ENCODE measurements around the gene IGSF6. TPM values are rescaled to one million over a fixed set of nuclear protein-coding genes. Genes with fewer than 3 reads are reported as not detected.
"Not testable (repeated sequence)": the region's sequence is repeated elsewhere in the genome, so short reads cannot be mapped to it uniquely, and the experiment has no call there.

The IGSF6 gene
- total RNA-seq, 2 donors from 2014 or later, result not detected

DNA sequence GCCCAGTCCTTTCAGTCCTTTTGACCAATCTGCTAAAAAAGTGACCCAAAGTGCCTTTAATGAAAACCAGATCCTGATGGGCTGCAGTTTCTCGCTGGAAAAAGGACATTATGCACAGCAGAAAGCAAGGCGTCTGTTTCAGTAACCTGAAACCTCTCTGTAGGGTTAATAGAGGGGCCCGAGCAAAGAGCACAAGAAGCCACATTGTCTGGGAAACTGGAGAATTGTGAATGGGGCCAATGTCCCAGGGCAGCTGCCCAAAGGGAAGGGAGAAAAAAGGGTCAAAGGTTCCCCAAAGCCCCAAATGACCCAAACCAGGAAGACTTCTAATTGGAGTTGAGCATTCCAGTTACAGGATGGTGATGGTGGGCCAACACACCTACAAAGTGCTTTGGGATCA, 14.4 kb upstream of the IGSF6 start:
- H3K36me3 Mint-ChIP-seq, result no peaks in the 10 kb centered on the region
- H3K9me3 Mint-ChIP-seq, result no peaks in the 10 kb centered on the region
- H3K27me3 Mint-ChIP-seq, result peaks cover 9 to 14% of the 10 kb centered on the region in 2 donors
- ATAC-seq (no peak), DNase-seq (ENCODE audit: low spot score) (no peak)
- H3K27ac Mint-ChIP-seq, result no peak overlapping the region
- H3K4me1 Mint-ChIP-seq (ENCODE audit: low read depth in 2 of 2), result peaks cover 0 to 3% of the 10 kb centered on the region in 2 donors
- H3K4me3 Mint-ChIP-seq, result no peak overlapping the region

GRCh38 chr16:21664801-21665492, 12.5 kb upstream of the IGSF6 start:
- peaks cover 0 to 5% of the 10 kb centered on the region in 2 donors for H3K27me3 Mint-ChIP-seq
- no peak for ATAC-seq
- no peaks in the 10 kb centered on the region for H3K36me3 Mint-ChIP-seq
- DNase-seq (ENCODE audit: low spot score), result no peak
- H3K4me3 Mint-ChIP-seq, result no peak overlapping the region
- H3K4me1 Mint-ChIP-seq (ENCODE audit: low read depth in 2 of 2), result peaks cover 6% of the 10 kb centered on the region in 2 donors
- no peak overlapping the region for H3K27ac Mint-ChIP-seq
- no peaks in the 10 kb centered on the region for H3K9me3 Mint-ChIP-seq

DNA sequence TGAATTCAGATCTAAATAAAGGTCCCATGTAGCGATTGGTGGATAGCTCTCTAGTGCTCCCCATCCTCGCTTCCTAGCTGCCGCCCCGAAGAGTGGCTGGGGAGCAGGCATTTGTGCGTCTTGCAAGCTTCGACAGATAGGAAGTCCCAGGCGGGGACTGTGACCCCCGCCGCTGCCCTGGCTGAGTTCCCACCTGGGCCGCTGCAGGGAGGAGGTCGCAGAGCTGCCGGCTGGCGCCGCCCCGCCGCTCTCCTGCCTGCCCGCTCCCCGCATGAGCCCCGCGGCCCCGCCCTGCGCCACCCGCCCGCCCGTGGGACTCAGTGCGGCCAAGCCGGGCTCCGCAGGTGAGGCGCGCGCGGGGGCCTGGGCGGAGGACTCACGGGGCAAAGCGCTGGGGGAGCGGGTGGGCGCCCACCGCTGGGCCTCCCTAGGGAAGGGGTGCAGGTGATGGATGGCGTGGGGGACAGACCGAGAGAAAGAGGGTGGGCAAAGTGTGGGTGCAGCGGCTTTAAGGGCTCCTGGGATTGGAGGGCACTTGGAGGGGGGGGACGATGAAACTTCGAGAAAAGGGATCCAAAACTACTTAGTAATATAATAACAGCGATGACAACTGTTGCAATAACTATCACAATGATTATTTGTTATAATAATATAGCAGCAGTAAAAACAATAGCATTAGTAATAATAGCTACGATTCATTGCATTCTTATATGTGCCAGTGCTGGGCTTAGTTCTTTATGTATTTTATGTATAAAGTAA, 11.7 kb upstream of the IGSF6 start, which contains the start of gene OTOA:
Gene OTOA (plus strand): TSS at position 80 of the 759 bp plus-strand sequence. CDS start 14,547 bp downstream, outside the sequence.
- Mint-ChIP-seq H3K4me3 (no peak within 1 kb of the TSS), H3K27ac (no peak within 1 kb of the TSS), H3K27me3 (peaks cover 0 to 5% of the 10 kb centered on the region in 2 donors), H3K36me3 (no peaks in the 10 kb centered on the region), H3K9me3 (no peaks in the 10 kb centered on the region), H3K4me1 (ENCODE audit: low read depth in 2 of 2) (peaks cover 6% of the 10 kb centered on the region in 2 donors)
- DNase-seq (ENCODE audit: low spot score), result no peak
- peak; percentile 32 to 41 for ATAC-seq

DNA sequence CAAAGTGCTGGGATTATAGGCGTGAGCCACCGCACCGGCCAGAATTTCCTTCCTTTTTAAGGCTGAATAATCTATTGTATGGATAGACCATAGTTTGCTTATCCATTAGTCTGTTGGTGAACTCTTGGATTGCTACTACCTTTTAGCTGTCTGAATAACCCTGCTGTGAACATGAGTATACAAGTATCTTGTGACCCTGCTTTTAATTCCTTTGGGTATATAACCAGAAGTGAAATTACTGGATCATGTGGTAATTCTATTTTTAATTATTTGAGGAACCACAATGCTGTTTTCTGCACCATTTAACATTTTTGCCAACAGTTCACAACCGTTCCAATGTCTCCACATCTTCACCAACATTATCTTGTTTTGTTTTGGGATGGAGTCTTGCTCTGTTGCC, 6.7 kb upstream of the IGSF6 start:
- H3K27me3 Mint-ChIP-seq, result peaks cover 0 to 3% of the 10 kb centered on the region in 2 donors
- H3K36me3 Mint-ChIP-seq, result peaks cover 6% of the 10 kb centered on the region
- ATAC-seq (no peak), DNase-seq (ENCODE audit: low spot score) (no peak)
- H3K4me1 Mint-ChIP-seq (ENCODE audit: low read depth in 2 of 2), result peaks cover 26 to 28% of the 10 kb centered on the region in 2 donors
- H3K27ac Mint-ChIP-seq, result no peak overlapping the region
- no peak overlapping the region for H3K4me3 Mint-ChIP-seq
- H3K9me3 Mint-ChIP-seq, result no peaks in the 10 kb centered on the region

DNA sequence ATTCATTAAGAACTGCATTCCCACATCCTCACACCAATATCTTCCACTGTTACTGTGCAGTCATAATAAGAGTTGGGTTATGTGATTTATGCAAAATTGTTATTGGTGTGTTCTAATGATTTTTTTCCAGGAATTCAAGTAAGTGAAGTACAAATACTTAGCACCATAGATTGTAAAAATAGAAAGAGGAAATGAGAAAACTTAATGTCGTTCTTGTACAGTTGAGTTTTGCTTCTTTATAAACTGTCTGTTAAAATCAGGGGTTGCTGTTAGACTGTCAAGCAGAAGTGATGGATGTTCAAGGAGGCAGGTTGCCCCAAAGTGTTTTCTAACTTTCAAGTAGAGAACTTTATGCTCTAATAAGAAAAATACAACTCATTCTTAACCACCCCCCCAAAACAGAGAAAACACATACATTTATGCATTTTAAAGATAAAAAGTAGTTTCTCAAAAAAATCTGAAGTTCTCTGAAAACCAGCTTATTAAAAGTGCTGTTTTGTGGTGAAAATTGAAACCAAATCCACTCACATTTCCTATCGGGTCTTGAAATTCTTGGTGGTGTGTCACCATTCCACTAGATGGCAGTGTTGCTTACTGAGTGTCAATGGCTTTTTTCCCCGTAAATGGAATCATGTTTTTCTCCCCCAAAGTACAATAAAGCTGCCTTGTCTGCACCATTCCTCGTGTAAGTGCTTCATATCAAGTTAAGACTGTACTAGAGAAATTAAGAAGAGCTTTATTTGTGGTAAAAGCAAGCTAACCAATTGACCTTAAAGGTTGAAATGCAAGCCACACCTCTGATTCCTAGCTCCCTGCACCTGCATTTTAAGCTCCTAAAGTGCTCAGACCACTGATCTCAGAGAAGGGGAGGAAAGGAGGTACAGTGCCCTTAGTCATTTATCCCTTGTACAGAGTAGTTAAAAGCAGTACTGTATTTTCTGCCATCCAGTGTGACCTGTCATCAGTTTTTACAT, 4.7 kb upstream of the IGSF6 start:
- ATAC-seq (no peak), DNase-seq (ENCODE audit: low spot score) (peak; percentile 73)
- peaks cover 6% of the 10 kb centered on the region for H3K36me3 Mint-ChIP-seq
- no peak overlapping the region for H3K27ac Mint-ChIP-seq
- H3K4me3 Mint-ChIP-seq, result peak overlapping the region; percentile 55
- H3K9me3 Mint-ChIP-seq, result no peaks in the 10 kb centered on the region
- H3K4me1 Mint-ChIP-seq (ENCODE audit: low read depth in 2 of 2), result peaks cover 22 to 28% of the 10 kb centered on the region in 2 donors
- no peaks in the 10 kb centered on the region for H3K27me3 Mint-ChIP-seq

- Mint-ChIP-seq H3K4me3 (no peak overlapping the region), H3K36me3 (peaks cover 6% of the 10 kb centered on the region), H3K27me3 (no peaks in the 10 kb centered on the region), H3K9me3 (no peaks in the 10 kb centered on the region), H3K4me1 (ENCODE audit: low read depth in 2 of 2) (peaks cover 22 to 25% of the 10 kb centered on the region in 2 donors), H3K27ac (peak overlapping the region in 1 of 2 donors; percentile 3)
- DNase-seq (ENCODE audit: low spot score), result no peak
- no peak for ATAC-seq
These were observed 2.5 kb upstream of the IGSF6 start for GRCh38 chr16:21654881-21655280.

DNA sequence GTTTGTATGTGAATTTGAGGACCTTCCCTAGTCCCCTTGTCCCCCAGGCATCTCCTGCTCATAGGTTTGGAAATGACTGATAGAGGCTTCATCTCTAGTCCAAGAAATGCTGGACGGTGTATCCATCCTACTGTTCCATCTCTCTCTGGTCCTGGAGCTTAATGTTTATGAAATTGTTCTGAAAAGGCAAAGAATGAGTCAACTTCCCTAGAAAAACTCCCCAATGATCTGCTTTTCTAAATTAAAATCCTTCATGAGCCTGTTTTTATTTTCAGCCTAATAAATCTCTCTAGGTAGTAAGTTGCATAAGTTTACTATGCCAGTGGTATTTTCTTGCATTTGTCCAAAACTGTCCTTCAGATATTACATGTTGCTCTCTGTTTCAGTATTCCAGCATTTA, 2.1 kb upstream of the IGSF6 start:
- H3K9me3 Mint-ChIP-seq, result no peaks in the 10 kb centered on the region
- peak overlapping the region in 1 of 2 donors; percentile 3 for H3K27ac Mint-ChIP-seq
- H3K36me3 Mint-ChIP-seq, result peaks cover 6% of the 10 kb centered on the region
- DNase-seq (ENCODE audit: low spot score) (no peak), ATAC-seq (no peak)
- H3K27me3 Mint-ChIP-seq, result no peaks in the 10 kb centered on the region
- no peak overlapping the region for H3K4me3 Mint-ChIP-seq
- peaks cover 22 to 25% of the 10 kb centered on the region in 2 donors for H3K4me1 Mint-ChIP-seq (ENCODE audit: low read depth in 2 of 2)

GRCh38 chr16:21653571-21653970, 1.2 kb upstream of the IGSF6 start:
- Mint-ChIP-seq H3K4me3 (no peak overlapping the region), H3K27me3 (no peaks in the 10 kb centered on the region), H3K4me1 (ENCODE audit: low read depth in 2 of 2) (peaks cover 22 to 25% of the 10 kb centered on the region in 2 donors), H3K9me3 (no peaks in the 10 kb centered on the region), H3K36me3 (peaks cover 6% of the 10 kb centered on the region), H3K27ac (no peak overlapping the region)
- ATAC-seq, result no peak
- no peak for DNase-seq (ENCODE audit: low spot score)

DNA sequence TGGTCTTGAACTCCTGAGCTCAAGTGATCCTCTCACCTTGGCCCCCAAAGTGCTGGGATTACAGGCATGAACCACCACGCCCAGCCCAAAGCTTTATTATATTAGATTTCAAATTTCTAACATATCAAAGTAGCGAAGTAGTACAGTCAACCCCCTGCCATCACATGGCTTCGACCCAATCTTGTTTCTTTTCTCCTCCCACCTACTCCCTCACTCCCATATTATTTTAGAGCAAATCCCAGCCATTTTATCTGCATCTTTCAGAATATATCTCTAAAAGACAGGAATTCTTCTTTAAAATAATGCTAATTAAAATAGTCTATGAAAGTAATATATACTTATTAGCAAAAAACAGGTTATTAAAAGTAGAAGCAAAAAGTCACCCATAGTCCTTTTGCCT, 893 bp downstream of the IGSF6 start:
- no peak for ATAC-seq
- Mint-ChIP-seq H3K9me3 (no peaks in the 10 kb centered on the region), H3K4me1 (ENCODE audit: low read depth in 2 of 2) (peaks cover 18 to 20% of the 10 kb centered on the region in 2 donors), H3K27me3 (no peaks in the 10 kb centered on the region), H3K27ac (no peak overlapping the region), H3K36me3 (peaks cover 5% of the 10 kb centered on the region), H3K4me3 (no peak overlapping the region)
- DNase-seq (ENCODE audit: low spot score), result no peak

DNA sequence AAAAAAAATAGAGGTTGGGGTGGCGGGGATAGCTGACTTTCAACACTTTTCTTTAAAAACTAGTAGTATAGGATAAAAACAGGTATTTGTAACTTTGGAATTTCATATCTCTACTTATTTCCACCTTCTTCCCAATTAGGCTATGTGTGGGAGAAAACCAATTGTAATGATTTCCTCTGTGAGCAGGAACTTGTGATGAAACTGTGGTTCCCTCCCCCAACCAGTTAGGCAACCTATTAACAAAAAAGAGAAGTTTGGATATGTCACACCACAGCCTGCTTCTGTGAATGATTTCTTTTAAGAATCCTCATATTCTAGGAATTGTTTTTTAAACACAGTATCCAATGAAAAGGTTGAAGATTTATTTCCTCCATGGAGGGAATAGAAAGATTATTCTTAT, 1.9 kb downstream of the IGSF6 start:
- Mint-ChIP-seq H3K27ac (no peak overlapping the region), H3K27me3 (no peaks in the 10 kb centered on the region), H3K4me1 (ENCODE audit: low read depth in 2 of 2) (peaks cover 23 to 25% of the 10 kb centered on the region in 2 donors), H3K36me3 (no peaks in the 10 kb centered on the region), H3K9me3 (no peaks in the 10 kb centered on the region), H3K4me3 (no peak overlapping the region)
- no peak for DNase-seq (ENCODE audit: low spot score)
- ATAC-seq, result no peak

DNA sequence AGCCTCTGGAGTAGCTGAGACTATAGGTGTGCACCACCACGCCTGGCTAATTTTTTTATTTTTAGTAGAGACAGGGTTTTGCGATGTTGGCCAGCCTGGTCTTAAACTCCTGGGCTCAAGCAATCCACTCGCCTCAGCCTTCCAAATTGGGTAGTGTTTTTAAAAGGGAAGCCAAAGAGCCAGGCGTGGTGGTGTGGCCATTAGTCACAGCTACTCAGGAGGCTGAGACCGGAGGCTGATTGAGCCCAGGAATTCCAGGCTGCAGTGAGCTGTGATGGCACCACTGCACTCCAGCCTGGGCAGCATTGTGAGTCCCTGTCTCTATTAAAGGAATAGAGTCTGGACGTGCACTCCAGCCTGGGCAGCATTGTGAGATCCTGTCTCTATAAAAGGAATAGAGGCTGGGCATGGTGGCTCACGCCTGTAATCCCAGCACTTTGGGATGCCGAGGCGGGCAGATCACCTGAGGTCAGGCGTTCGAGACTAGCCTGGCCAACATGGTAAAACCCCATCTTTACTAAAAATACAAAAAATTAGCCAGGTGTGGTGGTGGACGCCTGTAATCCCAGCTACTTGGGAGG, 2.5 kb downstream of the IGSF6 start:
- H3K27me3 Mint-ChIP-seq; H3K36me3 Mint-ChIP-seq; H3K4me3 Mint-ChIP-seq; ATAC-seq; H3K27ac Mint-ChIP-seq; H3K9me3 Mint-ChIP-seq; DNase-seq (ENCODE audit: low spot score): not testable (repeated sequence)
- H3K4me1 Mint-ChIP-seq (ENCODE audit: low read depth in 2 of 2), result peaks cover 29 to 30% of the 10 kb centered on the region in 2 donors

DNA sequence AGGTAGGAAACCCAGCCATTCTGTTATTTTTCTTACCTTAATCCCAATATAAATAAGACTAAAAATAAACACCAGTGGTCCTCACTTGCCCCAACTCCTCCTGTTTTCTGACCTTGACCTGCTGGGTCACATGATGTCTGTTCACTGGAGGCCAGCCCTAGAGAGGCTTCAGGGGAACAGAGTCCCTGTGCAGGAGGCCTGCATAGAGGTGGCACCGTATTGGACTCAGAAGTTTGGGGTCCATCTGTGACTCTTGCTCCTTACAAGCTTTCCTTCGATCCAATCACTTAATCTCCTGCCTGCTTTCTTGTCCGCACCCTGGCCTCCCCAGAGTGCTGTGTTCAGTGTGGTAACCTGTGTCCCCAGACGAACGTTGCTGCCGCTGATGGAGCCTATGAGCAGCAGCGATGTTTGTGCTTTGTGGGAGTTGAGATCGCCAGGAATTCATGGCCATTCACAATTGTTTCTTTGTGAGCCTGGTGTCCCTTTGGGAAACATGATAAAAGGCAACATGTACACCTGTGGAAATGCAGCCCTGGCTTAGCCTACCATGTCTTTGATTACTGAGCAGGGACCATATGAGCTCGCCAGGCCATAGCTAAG, 4.7 kb downstream of the IGSF6 start:
- ATAC-seq (no peak), DNase-seq (ENCODE audit: low spot score) (no peak)
- peak overlapping the region; percentile 49 for H3K4me3 Mint-ChIP-seq
- H3K4me1 Mint-ChIP-seq (ENCODE audit: low read depth in 2 of 2), result peaks cover 31 to 42% of the 10 kb centered on the region in 2 donors
- H3K27me3 Mint-ChIP-seq, result no peaks in the 10 kb centered on the region
- H3K36me3 Mint-ChIP-seq, result no peaks in the 10 kb centered on the region
- no peaks in the 10 kb centered on the region for H3K9me3 Mint-ChIP-seq
- peak overlapping the region; percentile 64 to 73 for H3K27ac Mint-ChIP-seq

Data from natural killer cell treated with Interleukin-12 subunit alpha and Interleukin-12 subunit beta and Interleukin-15 and Interleukin-18, amount 100 ng/mL, for 72 hours (primary cell).